GM12878 (cell line): Measurements from ENCODE around the gene CTDP1.

Experiments used
- CTCF ChIP-seq, 3 experiments: IDR thresholded peaks in 2 of 3; conservative IDR thresholded peaks in 1 of 3; 2 replicates each; pipeline ENCODE4 v1.5.1; 2011; ENCODE audit warnings: low read depth in 3 of 3, low read length in 3 of 3, mild to moderate bottlenecking in 3 of 3, control low read depth in 2 of 3, moderate library complexity in 2 of 3, inconsistent platforms in 1 of 3, mixed read lengths in 1 of 3; ENCODE audit not compliant: control insufficient read depth in 2 of 3, insufficient read depth in 1 of 3; ENCODE audit errors: extremely low read depth in 1 of 3
- PAX8 ChIP-seq: fragments of 450-650 bp; IDR thresholded peaks from 2 replicates; pipeline ENCODE4 v1.6.1; 2017; ENCODE audit warnings: mild to moderate bottlenecking, moderate library complexity

GRCh38 chr18:79763407-79763806 lies 83.8 kb downstream of the CTDP1 start:
- TF ChIP-seq CTCF (IDR thresholded peaks at IDR 0.05 in 2 of 3, conservative IDR thresholded peaks at IDR 0.05 in 1 of 3; ENCODE audit: control insufficient read depth in 2 of 3, extremely low read depth in 1 of 3, insufficient read depth in 1 of 3, low read depth in 3 of 3, low read length in 3 of 3), result no peak
- TF ChIP-seq PAX8, result no peak
